Activated T-helper 1 cell treated with Interleukin-2 at 50 U/mL for 16 hours (primary cell): ENCODE results near the gene MMP15.

Experiments
- DNase-seq: peaks from one replicate; pipeline ENCODE4 v3.0.0-alpha.2; 2020; ENCODE audit warnings: low read depth

The MMP15 gene

GRCh38 chr16:58035356-58036170 lies 10.0 kb downstream of the MMP15 start:
- DNase-seq, result no peak

- no peak for DNase-seq
Measured at GRCh38 chr16:58036943-58037342, 11.4 kb downstream of the MMP15 start.

DNA sequence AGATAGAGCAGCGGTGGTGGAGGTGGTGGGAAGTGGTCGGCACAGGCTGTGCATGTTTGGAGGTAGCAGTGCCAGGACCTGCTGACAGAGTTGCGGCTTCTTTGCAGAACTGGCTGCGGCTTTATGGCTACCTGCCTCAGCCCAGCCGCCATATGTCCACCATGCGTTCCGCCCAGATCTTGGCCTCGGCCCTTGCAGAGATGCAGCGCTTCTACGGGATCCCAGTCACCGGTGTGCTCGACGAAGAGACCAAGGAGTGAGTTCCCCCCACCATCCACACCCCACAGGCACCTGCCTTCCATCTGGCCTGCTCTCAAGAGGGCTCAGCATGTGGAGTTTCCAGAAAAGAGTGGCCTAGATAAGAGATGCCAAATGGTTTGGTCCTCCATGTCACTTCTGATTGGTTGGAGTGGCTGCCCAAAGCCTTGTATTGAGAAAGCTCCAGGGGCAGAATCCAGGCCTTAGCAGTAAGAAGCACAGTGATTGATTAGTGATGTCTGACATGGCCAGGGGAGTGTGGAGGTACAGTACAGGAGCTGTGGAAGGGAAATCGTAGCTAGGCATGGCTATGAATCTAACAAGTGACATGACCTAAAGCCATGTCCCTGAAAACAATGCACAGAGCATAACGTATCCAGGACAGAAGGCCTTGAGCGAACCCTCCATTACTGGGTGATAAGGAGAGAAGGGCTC lies 12.0 kb downstream of the MMP15 start:
- no peak for DNase-seq

DNA sequence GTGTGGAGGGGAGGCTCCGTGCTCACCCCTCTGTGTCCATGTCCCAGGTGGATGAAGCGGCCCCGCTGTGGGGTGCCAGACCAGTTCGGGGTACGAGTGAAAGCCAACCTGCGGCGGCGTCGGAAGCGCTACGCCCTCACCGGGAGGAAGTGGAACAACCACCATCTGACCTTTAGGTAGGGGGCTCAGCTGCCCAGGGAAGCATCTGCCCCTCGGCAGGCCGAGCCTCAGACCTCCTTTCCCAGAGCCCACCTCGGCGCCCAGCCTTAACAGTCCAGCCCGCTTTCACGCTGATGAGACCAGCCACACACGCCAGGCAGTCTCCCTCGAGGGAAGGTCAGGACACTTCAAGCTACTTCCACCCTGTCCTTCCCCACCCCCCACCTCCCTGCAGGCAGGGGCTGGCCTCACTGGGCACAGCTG lies 12.7 kb downstream of the MMP15 start:
- DNase-seq, result no peak

DNA sequence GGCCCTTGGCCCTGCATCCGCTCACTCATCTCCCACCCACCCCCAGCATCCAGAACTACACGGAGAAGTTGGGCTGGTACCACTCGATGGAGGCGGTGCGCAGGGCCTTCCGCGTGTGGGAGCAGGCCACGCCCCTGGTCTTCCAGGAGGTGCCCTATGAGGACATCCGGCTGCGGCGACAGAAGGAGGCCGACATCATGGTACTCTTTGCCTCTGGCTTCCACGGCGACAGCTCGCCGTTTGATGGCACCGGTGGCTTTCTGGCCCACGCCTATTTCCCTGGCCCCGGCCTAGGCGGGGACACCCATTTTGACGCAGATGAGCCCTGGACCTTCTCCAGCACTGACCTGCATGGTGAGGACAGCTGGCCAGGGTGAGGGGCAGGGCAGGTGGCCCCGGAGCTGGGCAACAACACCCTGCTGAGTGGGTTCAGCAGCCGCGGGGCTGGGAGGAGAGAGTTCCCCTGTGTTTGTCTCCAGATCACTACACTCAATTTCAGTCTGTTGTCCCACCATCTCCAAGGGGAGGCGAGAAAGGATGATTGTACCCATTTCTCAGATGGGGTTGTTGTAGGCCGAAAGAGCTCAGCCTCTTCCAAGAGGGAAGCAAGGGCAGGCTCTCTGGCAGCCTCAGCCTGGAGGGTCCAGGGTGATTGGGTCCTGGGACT lies 14.4 kb downstream of the MMP15 start:
- DNase-seq, result no peak

GRCh38 chr16:58040496-58040846 lies 14.9 kb downstream of the MMP15 start:
- no peak for DNase-seq

GRCh38 chr16:58040945-58041627 lies 15.5 kb downstream of the MMP15 start:
- no peak for DNase-seq

GRCh38 chr16:58041628-58041955 lies 16.0 kb downstream of the MMP15 start:
- DNase-seq, result no peak

DNA sequence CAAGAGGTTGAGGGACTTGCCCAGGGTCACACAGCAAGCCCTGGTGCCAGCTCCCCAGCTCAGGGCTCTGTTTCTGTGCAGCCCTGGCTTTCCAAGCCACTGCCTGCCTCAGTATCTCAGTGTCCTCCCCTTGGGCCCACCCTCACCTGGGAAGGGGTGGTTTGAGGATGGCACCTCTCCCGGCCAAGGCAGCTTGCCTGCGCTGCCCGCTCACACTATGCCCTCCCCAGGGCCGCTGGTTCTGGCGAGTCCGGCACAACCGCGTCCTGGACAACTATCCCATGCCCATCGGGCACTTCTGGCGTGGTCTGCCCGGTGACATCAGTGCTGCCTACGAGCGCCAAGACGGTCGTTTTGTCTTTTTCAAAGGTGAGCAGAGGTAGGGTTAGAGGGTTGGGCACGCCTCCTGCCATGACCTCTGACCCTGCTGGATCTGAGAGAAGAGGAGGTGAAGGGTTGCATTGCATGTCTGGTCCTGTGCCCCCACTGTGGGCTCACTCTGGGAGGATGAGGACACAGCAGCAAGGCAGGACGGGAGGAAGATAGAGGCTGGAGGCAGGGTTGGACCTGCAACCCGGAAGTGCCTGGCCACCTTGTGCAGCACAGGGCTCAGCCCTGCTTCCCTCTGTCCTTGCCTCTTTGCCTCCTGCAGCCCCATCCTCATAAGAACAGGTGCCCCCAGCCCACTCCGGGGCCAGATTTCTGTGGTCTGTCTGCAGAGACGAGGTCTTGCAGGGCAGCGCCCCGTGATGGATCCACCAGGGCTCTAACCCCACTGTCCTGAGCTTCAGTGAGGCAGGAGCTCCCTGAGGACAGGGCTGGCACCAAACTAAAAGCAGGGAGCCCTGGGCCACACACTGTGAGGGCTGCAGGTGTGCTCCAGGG lies 16.7 kb downstream of the MMP15 start:
- DNase-seq, result no peak

DNA sequence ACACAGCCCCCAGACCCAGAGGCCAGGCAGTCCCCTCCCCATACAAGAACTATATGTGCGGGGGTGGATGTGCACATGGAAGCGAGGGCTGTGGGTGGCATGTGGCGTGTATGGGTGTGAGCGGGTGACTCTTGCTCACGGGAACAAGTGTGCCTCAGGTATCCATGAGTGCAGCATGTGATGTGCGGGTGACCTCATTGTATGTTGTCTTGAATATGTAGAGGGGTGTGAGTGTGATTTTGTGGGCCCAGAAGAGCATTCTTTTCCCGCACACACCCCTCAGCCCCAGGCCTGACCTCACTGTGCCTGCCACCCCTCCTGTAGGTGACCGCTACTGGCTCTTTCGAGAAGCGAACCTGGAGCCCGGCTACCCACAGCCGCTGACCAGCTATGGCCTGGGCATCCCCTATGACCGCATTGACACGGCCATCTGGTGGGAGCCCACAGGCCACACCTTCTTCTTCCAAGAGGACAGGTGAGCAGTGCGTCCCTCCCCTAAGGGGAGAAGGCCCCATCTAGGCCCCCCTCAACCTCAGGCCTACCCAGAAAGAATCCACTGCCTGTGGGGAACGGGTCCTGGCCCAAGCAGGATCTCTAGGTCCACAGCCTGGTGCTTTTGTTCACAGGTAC lies 17.4 kb downstream of the MMP15 start:
- no peak for DNase-seq

DNA sequence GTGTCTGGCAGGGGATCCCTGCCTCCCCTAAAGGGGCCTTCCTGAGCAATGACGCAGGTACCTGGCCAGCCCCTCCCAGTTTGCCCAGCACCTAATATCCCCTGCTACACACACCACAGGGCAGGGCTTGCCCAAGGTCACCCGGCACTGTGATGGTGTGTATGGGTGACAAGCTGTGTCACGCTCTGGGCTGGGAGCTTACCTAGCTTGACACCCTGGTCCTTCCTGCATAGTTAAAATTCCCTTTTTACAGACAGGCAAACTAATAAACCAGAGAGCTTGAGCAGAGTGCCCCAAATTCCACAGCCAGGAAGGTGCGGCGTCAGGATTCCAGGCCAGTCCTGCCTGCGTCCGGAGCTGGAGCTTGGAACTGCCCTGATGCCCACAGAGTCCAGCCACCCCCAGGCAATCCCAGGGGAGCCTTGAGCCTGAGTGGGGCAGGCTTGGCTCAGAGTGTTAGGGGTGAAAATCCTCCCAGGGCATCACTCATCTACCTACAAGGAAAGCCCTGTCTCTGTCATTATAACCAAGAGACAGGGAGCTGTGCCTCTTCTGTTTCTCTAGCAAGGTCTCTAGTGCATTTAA lies 18.1 kb downstream of the MMP15 start:
- DNase-seq, result no peak

- no peak for DNase-seq
Measured at GRCh38 chr16:58044266-58045019, 18.9 kb downstream of the MMP15 start.

DNA sequence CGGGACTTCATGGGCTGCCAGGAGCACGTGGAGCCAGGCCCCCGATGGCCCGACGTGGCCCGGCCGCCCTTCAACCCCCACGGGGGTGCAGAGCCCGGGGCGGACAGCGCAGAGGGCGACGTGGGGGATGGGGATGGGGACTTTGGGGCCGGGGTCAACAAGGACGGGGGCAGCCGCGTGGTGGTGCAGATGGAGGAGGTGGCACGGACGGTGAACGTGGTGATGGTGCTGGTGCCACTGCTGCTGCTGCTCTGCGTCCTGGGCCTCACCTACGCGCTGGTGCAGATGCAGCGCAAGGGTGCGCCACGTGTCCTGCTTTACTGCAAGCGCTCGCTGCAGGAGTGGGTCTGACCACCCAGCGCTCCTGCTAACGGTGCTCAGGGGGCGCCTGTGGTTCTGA lies 19.5 kb downstream of the MMP15 start:
- no peak for DNase-seq

DNA sequence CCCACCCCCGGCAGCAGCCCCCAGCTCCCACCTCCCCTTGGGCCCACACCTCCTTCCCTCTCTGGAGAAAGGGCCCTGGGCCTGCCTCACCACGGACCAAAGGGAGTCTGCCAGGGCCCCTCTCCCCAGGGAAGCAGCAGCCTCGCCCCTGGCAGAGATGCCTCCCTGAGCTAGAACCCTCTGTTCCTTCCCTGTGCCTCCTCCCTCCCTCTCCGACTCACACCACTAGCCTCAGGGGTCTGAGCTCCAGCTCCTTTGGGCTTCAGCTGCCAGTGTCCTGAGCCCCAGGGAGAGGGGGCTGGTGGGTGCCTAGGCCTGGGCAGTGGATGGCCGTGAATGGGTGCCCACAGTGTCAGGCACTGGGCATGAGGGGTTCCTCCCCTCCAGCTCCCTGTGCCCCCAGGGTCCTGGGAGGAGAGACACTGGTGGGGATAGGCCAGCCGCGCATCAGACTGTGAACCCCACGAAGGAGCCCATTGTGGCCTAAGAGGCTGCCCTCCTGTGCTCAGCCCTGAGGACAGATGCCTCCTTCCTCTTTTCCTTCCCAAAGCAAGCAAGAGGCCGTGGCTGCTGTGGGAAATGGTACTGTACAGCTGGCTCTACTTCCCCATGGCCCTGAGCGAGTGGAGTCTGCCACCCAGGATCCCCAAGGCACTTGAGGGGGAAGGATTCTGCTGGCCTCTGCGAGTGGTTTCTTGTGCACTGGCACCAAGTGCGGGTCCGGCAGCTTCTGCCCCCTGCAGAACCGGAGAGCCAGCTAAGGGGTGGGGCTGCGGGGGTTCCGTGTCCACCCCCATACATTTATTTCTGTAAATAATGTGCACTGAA lies 20.7 kb downstream of the MMP15 start:
- no peak for DNase-seq

GRCh38 chr16:58046936-58047335 lies 21.4 kb downstream of the MMP15 start:
- DNase-seq, result no peak

- DNase-seq, result no peak
Measured at GRCh38 chr16:58047557-58048348, 22.2 kb downstream of the MMP15 start.

DNA sequence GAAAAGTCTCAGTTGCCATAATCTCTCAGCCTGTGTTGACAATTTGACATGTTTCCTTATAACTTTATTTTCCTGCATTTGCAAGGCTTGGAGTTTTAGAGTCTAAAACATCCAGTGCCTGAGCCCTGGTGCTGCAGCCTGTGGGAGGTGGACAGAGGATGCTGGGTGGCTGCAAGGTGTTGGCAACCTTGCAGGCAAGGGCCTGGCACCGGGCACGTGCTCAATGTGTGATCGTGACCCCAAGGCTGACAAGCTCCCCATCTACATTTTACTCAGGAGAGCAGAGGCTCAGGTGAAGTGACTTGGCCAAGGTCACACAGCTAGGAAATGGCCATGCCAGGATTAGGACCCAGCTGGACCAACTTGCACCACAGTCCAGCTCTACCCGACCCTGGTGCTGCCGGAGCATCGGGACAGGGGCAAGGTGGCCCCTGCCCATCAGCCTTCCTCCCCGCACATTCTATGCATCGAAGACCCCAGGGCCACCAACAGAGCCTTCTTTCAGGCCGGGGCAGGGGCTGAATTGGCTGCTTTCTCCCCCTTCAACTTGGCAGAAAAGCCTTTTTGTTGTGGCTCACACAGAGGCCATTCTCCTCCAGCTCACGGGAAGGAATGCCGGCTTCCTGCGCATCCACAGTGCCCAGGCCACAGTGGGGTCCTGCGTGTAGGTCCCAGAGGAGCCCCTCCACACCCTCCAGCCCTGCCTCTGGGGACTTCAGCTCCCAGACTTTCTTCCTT lies 23.1 kb downstream of the MMP15 start:
- no peak for DNase-seq
